IPS-11a (cell line): ENCODE data around the gene NBPF1.
A peak's percentile ranks its signal among the peaks of the same experiment; 100 is the strongest.
"Not testable (repeated sequence)": the region's sequence is repeated elsewhere in the genome, so short reads cannot be mapped to it uniquely, and the experiment has no call there.

Experiments
- H3K4me3 ChIP-seq: one replicate; pipeline ENCODE4 v1.5.1; 2013; ENCODE audit warnings: low read depth, low read length, control low read depth

The NBPF1 gene

DNA sequence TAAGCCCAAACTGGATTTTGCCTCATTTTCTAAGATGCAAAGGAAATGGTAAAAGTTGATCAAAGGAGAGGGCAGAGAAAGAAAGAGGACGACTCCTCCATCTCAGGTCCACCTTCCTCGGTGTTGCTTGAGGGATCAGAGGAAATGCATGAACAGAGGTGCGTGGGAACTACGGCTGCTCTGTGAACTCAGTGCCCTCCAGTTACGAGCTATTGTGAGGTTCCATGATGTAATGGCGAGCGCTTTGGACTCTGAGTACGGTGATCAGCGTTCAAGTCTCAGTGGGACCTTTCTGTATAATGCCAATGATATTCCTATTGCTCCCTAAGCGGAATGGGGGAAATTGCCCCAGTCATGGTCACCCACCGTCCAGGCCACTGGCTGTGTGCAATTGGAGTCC is 60.1 kb downstream of the NBPF1 start:
- H3K4me3 ChIP-seq: not testable (repeated sequence)

DNA sequence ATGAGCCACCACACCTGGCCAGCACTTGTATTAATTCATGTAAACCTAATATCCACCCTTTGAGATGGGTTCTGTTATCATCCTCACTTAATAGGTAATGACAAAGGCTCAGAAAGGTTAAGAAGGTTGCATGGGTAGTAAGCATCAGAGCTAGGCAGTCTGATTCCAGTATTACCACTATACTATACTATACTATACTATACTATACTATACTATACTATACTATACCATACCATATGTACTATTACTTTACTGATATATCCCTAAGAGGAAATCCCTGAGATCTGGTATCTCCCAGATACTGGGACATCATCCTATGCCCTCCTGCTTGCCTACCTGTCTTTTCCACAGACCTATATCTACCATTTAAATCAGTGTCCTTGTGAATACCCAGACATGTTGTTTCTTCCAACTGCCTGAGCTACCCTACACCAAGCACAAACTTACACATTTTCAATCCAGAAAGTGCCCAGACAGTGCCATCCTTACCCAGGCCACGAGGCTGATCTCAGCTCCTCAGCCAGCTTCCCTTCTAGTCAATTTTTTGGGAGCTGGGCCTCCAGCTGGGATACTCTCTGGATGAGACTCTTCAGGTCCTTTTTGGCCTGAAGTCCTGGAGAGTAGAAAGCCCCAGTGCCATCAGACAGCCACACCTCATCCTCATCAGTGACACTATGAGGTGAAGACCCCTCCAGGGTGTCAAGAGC is 63.0 kb downstream of the NBPF1 start:
- not testable (repeated sequence) for H3K4me3 ChIP-seq

DNA sequence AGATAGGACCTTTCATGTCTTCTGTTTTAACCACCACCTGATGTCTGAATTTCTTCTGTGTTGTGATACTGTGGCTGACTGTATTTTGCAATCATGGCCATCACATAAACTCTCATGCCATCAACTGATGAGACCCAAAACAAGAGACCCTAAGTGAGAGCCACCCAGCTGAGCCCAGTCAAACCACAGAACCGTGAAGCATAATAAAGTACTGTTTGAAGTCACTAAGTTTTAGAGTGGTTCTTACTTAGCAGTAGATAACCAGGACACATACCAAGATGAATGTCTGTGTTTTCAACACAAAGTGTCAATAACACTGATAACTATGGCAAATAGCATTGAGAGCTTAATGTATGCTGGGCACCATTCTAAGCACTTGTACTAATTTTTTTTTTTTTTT is 63.8 kb downstream of the NBPF1 start:
- not testable (repeated sequence) for H3K4me3 ChIP-seq

DNA sequence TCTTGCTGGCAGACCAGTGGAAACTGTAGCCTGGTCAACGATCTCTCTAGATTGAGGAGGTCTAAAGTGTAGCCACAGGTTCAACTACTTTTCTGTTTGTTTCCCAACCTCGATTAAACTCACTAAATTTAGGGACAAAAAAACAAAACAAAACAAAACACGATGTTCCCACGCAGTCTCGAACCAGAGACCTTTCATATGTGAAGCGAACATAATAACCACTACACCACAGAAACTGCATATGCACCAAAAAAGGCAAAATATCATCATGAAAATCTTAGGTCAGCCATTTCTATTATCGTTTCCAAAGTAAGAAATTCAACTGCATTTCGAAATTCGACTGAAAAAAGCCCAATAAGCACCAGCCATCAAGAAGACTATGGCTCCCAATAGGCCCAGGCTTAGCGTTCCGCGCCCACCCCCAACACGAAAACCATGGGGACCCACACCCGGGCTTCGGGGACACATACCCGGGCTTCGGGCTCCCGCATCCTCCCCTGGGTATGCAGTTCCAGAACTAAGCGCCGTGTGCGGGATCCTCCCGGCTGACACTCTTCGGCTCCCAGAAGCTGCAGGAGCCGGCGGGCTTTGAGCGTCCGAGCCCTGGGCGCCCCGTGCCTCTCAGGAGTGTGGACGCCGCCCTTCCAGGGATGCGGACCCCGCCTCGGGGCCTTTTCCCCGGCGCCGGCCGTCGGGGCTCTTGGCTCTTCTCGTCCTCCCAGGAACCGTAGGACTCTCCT is 65.7 kb downstream of the NBPF1 start:
- H3K4me3 ChIP-seq: not testable (repeated sequence)

DNA sequence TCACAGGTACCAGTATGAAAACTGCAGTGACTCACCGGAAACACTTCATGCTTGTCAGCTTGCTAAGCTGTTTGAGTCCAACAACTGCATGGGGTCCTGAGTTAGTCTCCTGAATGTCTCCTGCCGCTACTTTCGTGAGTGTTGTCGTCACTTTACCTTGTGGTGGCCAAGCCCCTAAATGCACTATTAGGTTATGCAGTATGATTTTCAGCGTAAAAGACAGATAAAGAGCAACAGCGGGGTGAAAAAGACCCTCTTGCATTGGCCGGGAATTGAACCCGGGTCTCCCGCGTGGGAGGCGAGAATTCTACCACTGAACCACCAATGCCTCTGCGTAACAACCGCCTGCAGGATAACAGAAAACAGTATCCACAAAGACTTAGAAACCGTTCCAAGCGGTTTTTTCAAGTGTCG is 67.7 kb downstream of the NBPF1 start:
- not testable (repeated sequence) for H3K4me3 ChIP-seq

DNA sequence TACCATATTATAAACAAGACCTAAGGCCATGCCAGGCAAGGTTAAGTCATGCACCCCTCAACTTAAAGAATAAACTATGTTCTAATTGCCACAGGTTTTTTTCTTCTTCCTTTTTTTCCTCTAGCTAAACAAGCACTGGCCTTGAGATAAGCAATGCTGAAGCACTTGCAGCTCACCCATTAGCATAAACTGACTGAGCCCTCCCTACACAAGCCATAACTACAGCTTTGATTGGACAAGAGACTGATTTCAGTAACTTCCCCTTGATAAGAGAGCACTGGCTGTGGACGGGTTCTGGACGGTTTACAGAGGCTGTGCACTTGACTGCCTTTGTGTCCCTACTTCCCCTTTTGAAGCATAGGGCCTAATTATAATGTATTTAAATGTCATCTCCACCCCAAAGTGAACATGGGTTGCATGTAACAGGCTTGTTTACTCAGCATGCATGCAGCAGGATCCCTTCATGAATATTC is 72.9 kb downstream of the NBPF1 start:
- H3K4me3 ChIP-seq: not testable (repeated sequence)

DNA sequence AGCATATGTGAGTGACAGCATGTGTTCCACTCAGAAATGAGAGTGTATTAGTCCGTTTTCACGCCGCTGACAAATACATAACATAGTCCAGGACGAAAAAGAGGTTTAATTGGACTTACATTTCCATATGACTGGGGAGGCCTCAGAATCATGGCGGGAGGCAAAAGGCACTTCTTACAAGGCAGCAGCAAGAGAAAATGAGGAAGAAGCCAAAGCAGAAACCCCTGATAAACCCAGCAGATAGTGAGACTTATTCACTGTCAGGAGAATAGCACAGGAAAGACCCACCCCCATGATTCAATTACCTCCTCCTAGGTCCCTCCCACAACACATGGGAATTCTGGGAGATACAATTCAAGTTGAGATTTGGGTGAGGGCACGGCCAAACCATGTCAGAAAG is 75.8 kb downstream of the NBPF1 start:
- H3K4me3 ChIP-seq: not testable (repeated sequence)

DNA sequence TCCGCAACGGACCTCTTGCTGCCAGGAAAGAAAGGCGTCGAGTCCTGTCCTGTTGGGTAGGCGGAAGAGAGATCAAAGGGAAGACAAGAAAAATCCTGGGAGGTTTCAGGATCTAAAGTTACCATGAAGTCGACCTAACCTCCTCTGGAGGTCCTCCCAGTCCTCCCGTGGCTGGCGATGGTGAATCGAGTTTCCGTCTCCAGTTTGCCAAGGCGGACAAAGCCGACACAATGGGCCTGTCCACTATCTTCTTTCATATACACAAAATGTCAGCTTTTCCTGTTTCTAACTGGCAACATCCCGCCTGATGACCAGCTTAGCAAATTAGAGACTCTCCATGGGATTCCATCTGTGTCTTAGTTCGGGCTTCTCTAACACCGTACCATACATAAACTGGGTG is 76.6 kb downstream of the NBPF1 start:
- H3K4me3 ChIP-seq: not testable (repeated sequence)

DNA sequence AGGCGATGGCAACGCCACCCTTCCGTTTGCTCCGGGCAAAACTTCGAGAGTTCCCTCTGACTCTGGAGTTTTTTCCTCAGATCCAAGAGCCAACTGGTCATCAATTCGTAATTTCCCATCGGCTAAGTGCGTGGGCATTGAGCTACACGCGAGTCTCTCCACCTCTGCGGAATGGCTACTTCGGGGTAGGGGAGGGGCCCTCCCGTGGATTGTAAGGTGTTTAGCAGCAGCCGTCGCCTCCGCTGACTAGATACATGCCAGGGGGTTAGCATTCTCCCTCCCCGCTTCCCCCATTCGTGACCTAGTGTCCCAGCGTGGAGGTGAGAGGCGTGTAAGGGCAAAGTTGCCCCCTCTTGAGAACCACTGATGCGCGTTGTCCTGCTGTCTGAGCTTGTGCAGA is 77.5 kb downstream of the NBPF1 start:
- not testable (repeated sequence) for H3K4me3 ChIP-seq

DNA sequence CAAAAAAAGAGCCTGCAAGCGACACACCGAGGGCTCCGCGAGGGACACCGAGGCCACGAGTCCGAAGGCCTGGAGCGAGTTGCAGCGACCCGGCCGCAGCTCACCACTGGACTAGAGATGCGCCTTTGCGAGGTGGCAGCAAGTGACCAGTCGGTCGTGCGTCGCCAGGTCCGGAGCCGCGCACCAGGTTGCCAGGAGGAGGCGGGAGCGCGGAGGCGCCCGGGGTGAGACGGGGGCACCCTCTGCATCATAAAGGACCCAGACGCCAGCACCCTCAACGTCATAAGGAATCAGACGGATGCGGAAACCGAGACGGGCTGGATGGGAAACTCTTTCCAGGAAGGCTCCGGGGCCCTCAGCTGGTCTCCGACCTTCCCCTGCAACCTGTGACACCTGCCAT is 77.9 kb downstream of the NBPF1 start:
- peak overlapping the region; percentile 61 for H3K4me3 ChIP-seq

DNA sequence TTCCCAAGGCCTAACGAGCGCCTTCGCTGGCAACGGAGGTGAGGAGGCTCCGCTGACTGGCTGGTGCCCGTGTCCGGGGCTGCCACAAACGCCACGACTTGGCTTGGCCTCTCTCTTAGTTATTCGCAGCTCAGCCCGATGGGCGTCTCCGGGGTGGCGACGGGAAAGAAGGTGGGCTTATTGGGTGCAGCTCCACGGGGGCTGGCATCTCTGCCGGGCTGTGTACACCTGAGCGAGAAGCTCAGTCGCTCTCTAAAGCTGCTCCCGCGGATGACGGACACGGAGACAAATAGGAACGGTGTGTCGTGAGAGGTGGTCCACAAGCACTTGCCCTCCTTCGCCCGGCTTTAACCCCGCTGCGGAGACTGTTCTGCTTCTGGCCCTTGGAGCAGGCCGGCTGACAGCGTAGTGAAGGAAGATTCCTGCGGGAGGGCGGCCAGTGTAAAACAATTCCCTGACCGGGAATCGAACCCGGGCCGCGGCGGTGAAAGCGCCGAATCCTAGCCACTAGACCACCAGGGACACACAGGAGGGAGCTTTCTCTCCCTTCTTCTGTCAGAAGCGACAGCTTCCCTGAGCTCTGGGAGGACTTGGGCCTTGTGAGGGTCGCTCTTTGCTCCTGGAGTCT is 78.4 kb downstream of the NBPF1 start:
- H3K4me3 ChIP-seq: peak overlapping the region; percentile 61

DNA sequence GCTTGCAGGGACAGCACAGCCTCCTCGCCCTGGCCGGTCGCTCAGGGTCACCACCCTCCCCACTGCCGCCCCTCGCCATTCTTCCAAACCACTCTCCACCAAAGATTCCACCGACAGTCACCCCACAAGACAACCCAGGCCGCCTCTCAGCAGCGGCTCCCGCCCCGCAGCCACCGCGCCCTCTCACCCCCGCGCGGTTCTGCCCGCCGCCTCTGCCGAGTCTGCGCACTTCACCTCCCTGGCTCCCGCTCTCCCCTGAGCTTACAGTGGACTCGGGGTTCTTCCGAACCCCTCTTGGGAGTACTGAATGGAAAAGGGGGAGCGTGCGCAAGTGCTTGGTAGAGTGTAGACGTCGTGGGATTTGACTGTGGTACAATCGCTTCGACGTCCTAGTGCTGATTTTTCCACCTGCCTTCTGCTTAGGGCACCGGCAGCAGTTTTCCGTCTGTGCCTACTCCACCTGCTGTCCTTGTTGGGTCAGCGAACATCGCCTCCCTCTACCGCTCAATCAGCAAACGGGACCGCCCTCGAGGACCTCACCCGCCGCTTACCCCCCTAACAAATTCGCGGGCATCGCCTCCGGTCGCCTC is 79.0 kb downstream of the NBPF1 start:
- H3K4me3 ChIP-seq: not testable (repeated sequence)

DNA sequence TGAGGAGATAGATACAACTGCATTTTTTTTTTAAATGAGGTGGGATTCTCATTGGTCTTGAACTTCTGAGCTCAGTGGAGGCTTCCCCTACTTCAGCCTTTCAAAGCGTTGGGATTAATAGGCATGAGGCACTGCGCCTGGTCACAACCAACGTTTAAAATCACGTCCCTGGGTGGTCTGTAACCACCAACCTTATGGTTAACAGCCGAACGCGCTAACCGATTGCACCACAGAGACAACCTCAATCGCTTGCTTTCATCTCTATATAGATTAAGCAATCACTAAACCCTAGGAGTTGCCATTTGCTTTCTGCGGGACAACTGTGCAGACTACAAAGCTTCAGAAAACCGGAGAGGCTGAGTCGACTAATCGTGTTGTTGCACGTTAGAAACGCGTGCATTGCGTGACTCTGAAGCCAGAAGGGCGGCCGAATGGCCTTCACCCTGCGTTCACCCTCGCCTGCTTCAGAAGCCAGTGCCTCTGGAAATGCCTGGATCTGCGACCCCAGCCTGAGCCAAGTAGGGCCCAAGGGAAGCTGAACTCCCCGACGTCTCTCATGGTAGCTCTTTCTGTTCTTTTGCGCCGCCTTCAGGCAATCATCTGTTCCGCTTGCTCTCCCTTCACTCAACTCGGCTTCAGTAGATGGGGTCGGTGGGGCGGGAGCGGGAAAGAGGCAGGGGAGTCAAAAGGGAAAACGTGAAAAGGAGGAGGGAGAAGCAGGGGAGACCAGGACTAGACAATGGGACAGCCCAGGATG is 81.0 kb downstream of the NBPF1 start:
- not testable (repeated sequence) for H3K4me3 ChIP-seq

DNA sequence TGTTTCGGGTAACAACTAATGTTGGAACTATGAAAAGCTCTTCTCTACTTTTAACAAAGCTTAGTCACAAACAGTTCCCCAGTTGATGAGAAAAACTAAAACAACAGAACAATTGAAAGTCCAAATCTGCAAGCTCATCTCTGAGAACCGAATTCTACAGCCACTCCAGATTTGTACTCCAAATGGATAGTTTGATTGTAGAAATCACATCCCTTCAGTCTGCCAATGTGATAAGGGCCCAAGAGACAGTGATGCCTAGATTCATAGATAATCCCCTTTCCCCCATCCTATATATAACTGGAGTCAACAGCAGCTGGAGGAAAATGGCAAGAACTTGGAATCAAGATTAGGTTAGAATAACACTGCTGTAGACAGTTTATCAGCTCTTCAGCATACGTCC is 85.0 kb downstream of the NBPF1 start:
- not testable (repeated sequence) for H3K4me3 ChIP-seq

DNA sequence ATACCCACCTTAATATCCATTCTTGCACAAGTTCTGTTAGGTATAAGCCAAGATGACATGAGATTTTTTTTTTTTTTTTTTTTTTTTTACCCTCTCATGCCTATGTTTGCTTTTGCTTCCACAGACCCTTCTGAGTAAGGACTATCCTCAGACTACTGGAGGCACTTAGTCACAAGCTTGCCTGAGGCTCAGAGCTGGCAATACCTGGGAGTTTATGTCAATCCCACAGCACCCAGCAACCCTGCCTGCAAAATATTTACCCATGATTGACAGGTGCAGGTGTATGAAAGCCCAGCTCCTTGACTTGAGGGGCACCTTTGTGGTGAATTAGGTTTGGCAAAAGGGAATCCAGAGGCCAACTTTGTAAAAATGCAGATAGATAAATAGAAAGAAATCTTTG is 87.6 kb downstream of the NBPF1 start:
- not testable (repeated sequence) for H3K4me3 ChIP-seq

DNA sequence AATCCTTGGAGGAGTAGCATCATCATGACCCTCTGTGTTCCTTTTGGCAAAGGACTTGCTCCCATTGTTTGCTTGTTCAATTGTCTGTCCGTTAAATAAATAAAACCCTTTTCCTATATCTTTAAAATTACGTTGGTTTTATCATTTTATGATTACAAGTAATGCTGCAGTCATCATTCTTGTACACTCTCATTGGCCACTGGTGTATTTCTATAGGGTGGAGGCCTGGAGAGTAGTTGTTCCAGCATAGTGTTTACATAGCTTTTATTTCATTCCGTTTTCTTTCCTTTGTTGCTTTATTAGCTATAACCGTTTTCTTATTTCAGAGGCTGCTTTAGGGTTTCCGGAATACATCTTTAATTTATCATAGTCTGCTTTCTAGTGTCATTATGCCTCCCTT is 91.7 kb downstream of the NBPF1 start:
- H3K4me3 ChIP-seq: not testable (repeated sequence)

DNA sequence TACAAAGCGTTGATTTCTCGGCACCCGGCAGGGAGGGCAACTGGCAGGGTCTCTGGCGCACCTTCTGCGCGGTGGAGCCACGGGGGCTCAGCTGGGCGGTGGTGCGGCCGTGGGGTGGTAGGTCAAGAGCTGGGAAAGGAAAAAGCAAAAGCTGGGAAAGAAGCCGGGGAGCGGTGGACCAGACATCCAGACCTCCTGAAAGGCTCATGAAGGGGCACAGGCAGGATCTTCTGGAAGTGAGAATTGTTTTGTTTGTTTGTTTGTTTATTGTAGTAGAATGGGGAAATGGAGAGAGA is 92.1 kb downstream of the NBPF1 start:
- no peak overlapping the region for H3K4me3 ChIP-seq

DNA sequence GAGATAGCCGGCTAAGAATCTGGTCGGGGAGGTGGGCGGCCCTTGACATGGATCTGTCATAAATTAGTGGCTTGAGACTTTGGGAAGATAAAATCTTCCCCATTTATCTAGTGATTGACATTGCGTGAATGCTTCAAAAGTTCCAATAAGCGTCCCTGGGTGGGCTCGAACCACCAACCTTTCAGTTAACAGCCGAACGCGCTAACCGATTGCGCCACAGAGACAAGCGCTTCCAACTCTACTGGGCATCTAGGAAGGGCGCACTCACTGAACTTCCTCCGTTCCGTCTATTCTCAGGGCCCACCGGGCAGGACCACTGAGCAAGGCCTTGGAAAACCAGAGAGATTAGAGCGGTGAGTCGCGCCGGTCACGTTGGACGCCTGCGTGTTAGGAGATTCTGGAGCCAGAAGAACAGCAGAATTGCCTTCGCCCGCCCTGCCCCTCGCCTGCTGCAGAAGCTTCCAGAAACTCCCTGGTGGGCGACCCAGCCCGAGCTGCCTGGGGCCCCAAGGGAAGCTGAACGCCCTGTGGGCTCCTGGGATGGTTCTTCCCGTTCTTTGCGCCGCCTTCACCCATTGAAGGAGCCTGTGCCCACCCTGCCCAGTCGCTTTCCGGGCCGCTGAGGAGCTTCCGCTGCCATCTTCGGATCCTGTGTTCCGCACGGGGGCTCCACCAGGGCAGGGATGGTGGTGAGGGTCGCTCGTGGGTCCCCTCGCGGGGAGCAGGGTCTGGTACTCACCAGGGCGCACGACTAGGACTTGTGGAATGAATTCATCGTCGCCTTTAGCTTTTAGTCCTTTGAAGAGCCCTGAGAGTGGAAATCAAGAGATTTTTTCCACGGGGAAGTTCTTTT is 92.7 kb downstream of the NBPF1 start:
- H3K4me3 ChIP-seq: not testable (repeated sequence)

DNA sequence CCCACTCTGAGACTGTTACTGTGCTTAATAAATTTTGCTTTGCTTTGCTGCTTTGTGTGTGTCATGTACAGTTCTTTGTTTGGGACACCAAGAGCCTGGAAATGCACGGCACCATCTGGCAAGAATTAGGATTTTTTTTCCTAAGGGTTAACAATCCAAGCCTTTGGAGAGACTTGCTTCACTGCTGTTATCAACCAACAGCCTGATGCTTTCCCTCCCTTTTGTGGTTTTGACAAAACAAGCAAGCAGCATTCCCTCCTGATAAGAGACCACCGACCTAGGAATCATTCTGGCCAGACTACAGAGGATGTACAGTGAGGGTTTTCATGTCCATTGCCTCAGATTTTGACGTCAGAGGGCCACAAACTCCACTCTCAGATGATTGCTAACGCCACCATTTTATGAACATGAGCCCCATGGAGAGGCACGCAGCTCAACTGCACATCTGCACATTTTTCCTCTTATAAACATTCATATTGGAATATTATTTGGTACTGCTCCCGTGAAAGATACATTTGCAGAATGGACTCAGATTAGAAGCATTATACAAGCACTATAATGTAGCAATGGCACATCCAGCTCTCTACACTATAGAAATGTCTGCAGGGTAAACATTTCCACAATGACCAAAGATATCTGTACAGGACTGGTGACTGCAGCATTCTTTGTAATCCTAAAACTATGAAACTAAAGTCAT is 94.0 kb downstream of the NBPF1 start:
- H3K4me3 ChIP-seq: not testable (repeated sequence)

DNA sequence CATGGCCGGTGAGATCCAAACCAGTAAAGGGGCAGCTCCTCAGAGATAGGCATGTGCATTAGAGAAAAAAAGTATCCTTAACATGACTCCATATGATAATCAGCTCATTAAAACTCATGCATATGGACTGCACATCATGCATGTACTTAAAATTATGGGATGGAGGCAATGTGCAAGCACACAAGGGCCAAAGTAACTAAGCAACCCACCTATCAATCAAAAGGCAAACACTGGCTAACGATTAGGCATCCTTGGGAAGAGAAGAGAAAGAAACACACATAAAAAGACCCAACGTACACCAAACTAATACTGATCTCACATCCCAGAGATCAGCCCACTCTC is 94.5 kb downstream of the NBPF1 start:
- not testable (repeated sequence) for H3K4me3 ChIP-seq
